Activated B cell treated with CpG ODN at 0.5 μM for 24 hours (primary cell): ENCODE data around the gene BBS1. TPM values are rescaled to one million over a fixed set of nuclear protein-coding genes. Genes with fewer than 3 reads are reported as not detected.

ENCODE experiments used
- ATAC-seq: fragments of 200-7000 bp; cut with Tn5 transposase; one replicate; pipeline ENCODE4 v1.10.0; 2021; ENCODE audit warnings: low read depth, mild to moderate bottlenecking, moderate library complexity
- CTCF ChIA-PET: fragments of 350-600 bp; sonication (Branson Sonifier 250); formaldehyde crosslinking; loops from one replicate; lab custom pipeline; 2021; ENCODE audit warnings: antibody characterized with exemption; lab: Charles Lee
- POLR2A ChIA-PET: fragments of 350-600 bp; sonication (Branson Sonifier 250); formaldehyde crosslinking; loops from one replicate; lab custom pipeline; 2021; ENCODE audit warnings: antibody characterized with exemption; lab: Charles Lee
- DNase-seq: peaks from one replicate; pipeline ENCODE4 v3.0.0; 2022
- H3K27ac Mint-ChIP-seq: one replicate; pipeline ENCODE4 v1.8.0; 2020; ENCODE audit warnings: mixed read lengths
- H3K27me3 Mint-ChIP-seq: one replicate; pipeline ENCODE4 v1.8.0; 2021; ENCODE audit warnings: mixed read lengths
- H3K36me3 Mint-ChIP-seq: one replicate; pipeline ENCODE4 v1.8.0; 2021; ENCODE audit warnings: low read depth, mixed read lengths
- H3K4me1 Mint-ChIP-seq: one replicate; pipeline ENCODE4 v1.8.0; 2021; ENCODE audit warnings: mixed read lengths
- H3K4me3 Mint-ChIP-seq: one replicate; pipeline ENCODE4 v1.8.0; 2020; ENCODE audit warnings: mild to moderate bottlenecking, mixed read lengths
- H3K9me3 Mint-ChIP-seq: one replicate; pipeline ENCODE4 v1.8.0; 2020; ENCODE audit warnings: mixed read lengths
- CTCF ChIP-seq: fragments of 200-600 bp; IDR thresholded peaks from one replicate; pipeline ENCODE4 v1.8.0; 2022; ENCODE audit warnings: antibody characterized with exemption, mild to moderate bottlenecking
- intact Hi-C: fragments of 100-400 bp; cut with micrococcal nuclease; formaldehyde crosslinking; loops from one replicate; pipeline ENCODE4 v1.15.1; 2024
- total RNA-seq: library from RNA; stranded (reverse); gene quantifications from 2 replicates; pipeline ENCODE4 v1.2.3, GENCODE V29; 2022

The BBS1 gene
- total RNA-seq, 1 donor from 2014 or later: 38.8 TPM

- no peak for ATAC-seq
- no peak for TF ChIP-seq CTCF
- intact Hi-C loops: loop anchor here (1.0 to 5.0 kb wide), 8 partner anchors 8 to 176 kb away; partner anchors contain the start of genes BBS1, DPP3, NPAS4 and SLC29A2
- Mint-ChIP-seq H3K36me3 (no peaks in the 10 kb centered on the region), H3K4me3 (peak overlapping the region; percentile 88), H3K4me1 (peaks cover 43% of the 10 kb centered on the region), H3K9me3 (no peaks in the 10 kb centered on the region), H3K27ac (peak overlapping the region; percentile 84), H3K27me3 (no peaks in the 10 kb centered on the region)
- ChIA-PET POLR2A (interaction anchor here (1.2 to 4.1 kb wide), 7 partner anchors 8 to 377 kb away, joined by 3 to 63 read pairs (median 13); partner anchors contain the start of genes BBS1, DPP3, MRPL11 and RBM4B), CTCF (interaction anchor here (1.5 to 4.1 kb wide), 2 partner anchors 13 to 27 kb away, joined by 12 to 19 read pairs; partner anchors contain the start of genes DPP3 and MRPL11)
- no peak for DNase-seq
These were observed 44.8 kb upstream of the BBS1 start for GRCh38 chr11:66465373-66466224.

- ChIA-PET POLR2A (interaction anchor here (0.6 to 4.1 kb wide), 25 partner anchors 8 to 854 kb away, joined by 3 to 63 read pairs (median 4); partner anchors contain the start of genes ACTN3, BBS1, CCDC85B and DPP3), CTCF (interaction anchor here (1.1 to 4.1 kb wide), 3 partner anchors 12 to 208 kb away, joined by 4 to 19 read pairs (median 12); partner anchors contain the start of genes DPP3 and MRPL11)
- Mint-ChIP-seq H3K27me3 (no peaks in the 10 kb centered on the region), H3K4me1 (peaks cover 43% of the 10 kb centered on the region), H3K4me3 (peak within 1 kb of the TSS; percentile 88), H3K27ac (peak within 1 kb of the TSS; percentile 84), H3K36me3 (no peaks in the 10 kb centered on the region), H3K9me3 (no peaks in the 10 kb centered on the region)
- no peak for TF ChIP-seq CTCF
- intact Hi-C loops: loop anchor here (1.0 to 5.0 kb wide), 8 partner anchors 9 to 177 kb away; partner anchors contain the start of genes BBS1, DPP3, NPAS4 and SLC29A2
- DNase-seq: peak; percentile 92
- peak; percentile 92 for ATAC-seq
These were observed 44.0 kb upstream of the BBS1 start, which contains the start of gene PELI3 for GRCh38 chr11:66466225-66467033. PELI3 (plus strand) TSS chr11:66466905; CDS start chr11:66468129, 1,224 bp downstream.

- Mint-ChIP-seq H3K27ac (peak overlapping the region; percentile 68), H3K4me3 (peak overlapping the region; percentile 84), H3K36me3 (no peaks in the 10 kb centered on the region), H3K27me3 (no peaks in the 10 kb centered on the region), H3K4me1 (peaks cover 41% of the 10 kb centered on the region), H3K9me3 (no peaks in the 10 kb centered on the region)
- ATAC-seq (peak; percentile 36), DNase-seq (no peak)
- intact Hi-C loops: loop anchor here (2.0 to 5.0 kb wide), 2 partner anchors 46 to 95 kb away; partner anchors contain the start of genes NPAS4 and SLC29A2
- CTCF ChIA-PET: interaction anchor here (1.0 to 4.1 kb wide), 4 partner anchors 12 to 208 kb away, joined by 3 to 19 read pairs (median 8); partner anchors contain the start of genes DPP3 and MRPL11
- TF ChIP-seq CTCF: no peak
- POLR2A ChIA-PET: interaction anchor here (0.6 to 4.1 kb wide), 16 partner anchors 9 to 389 kb away, joined by 3 to 63 read pairs (median 4); partner anchors contain the start of genes ACTN3, BBS1, DPP3 and MRPL11
These were observed 43.3 kb upstream of the BBS1 start for GRCh38 chr11:66467034-66467659.

GRCh38 chr11:66467756-66468155 is 42.7 kb upstream of the BBS1 start:
- peaks cover 38% of the 10 kb centered on the region for H3K4me1 Mint-ChIP-seq
- intact Hi-C loops: loop anchor here (2.0 to 5.0 kb wide), 2 partner anchors 47 to 95 kb away; partner anchors contain the start of genes NPAS4 and SLC29A2
- peaks cover 2% of the 10 kb centered on the region for H3K36me3 Mint-ChIP-seq
- no peaks in the 10 kb centered on the region for H3K27me3 Mint-ChIP-seq
- peak overlapping the region; percentile 68 for H3K27ac Mint-ChIP-seq
- POLR2A ChIA-PET: interaction anchor here (3.7 to 4.1 kb wide), 2 partner anchors 12 to 29 kb away, joined by 40 to 63 read pairs; partner anchors contain the start of genes DPP3 and MRPL11
- peak overlapping the region; percentile 84 for H3K4me3 Mint-ChIP-seq
- ATAC-seq: no peak
- H3K9me3 Mint-ChIP-seq: no peaks in the 10 kb centered on the region
- DNase-seq: no peak
- no peak for TF ChIP-seq CTCF
- CTCF ChIA-PET: interaction anchor here (1.0 to 4.1 kb wide), 3 partner anchors 11 to 48 kb away, joined by 3 to 19 read pairs (median 4); partner anchors contain the start of genes DPP3 and MRPL11
